ENCODE results near the gene LRFN3.
A peak's percentile ranks its signal among the peaks of the same experiment; 100 is the strongest.

LRFN3 gene

GRCh38 chr19:35911173-35911572 lies 25.0 kb upstream of the LRFN3 start:
- H3K4me1 ChIP-seq, result peaks cover 5% of the 10 kb centered on the region
- no peak overlapping the region for H3K27ac ChIP-seq
- H2AFZ ChIP-seq, result no peak overlapping the region
- H3K27me3 ChIP-seq (ENCODE audit: control insufficient read depth, insufficient read depth, low read length), result no peaks in the 10 kb centered on the region
- H3K4me2 ChIP-seq (ENCODE audit: low read length), result no peak overlapping the region
- TF ChIP-seq CTCF (IDR thresholded peaks at IDR 0.05), result no peak
- H3K4me3 ChIP-seq (ENCODE audit: low read depth, low read length), result no peak overlapping the region
- no peaks in the 10 kb centered on the region for H3K9me3 ChIP-seq (ENCODE audit: control insufficient read depth, low read length)
- H3K79me2 ChIP-seq, result no peaks in the 10 kb centered on the region
- H3K36me3 ChIP-seq (ENCODE audit: control insufficient read depth, insufficient read depth, low read length), result no peaks in the 10 kb centered on the region
- no peak overlapping the region for H3K9ac ChIP-seq

- Histone ChIP-seq H3K27ac (peak overlapping the region; percentile 25), H3K36me3 (ENCODE audit: control insufficient read depth, insufficient read depth, low read length) (no peaks in the 10 kb centered on the region), H2AFZ (peak overlapping the region; percentile 65), H3K4me2 (ENCODE audit: low read length) (no peak overlapping the region), H3K4me1 (peaks cover 5% of the 10 kb centered on the region), H3K79me2 (no peaks in the 10 kb centered on the region), H3K4me3 (ENCODE audit: low read depth, low read length) (no peak overlapping the region), H3K9ac (no peak overlapping the region), H3K27me3 (ENCODE audit: control insufficient read depth, insufficient read depth, low read length) (no peaks in the 10 kb centered on the region), H3K9me3 (ENCODE audit: control insufficient read depth, low read length) (no peaks in the 10 kb centered on the region)
- no peak for TF ChIP-seq CTCF (IDR thresholded peaks at IDR 0.05)
Measured at GRCh38 chr19:35911790-35912189, 24.4 kb upstream of the LRFN3 start.

- H2AFZ ChIP-seq, result no peak overlapping the region
- no peak for TF ChIP-seq CTCF (IDR thresholded peaks at IDR 0.05)
- no peak overlapping the region for H3K27ac ChIP-seq
- no peaks in the 10 kb centered on the region for H3K27me3 ChIP-seq (ENCODE audit: control insufficient read depth, insufficient read depth, low read length)
- H3K36me3 ChIP-seq (ENCODE audit: control insufficient read depth, insufficient read depth, low read length), result no peaks in the 10 kb centered on the region
- no peak overlapping the region for H3K4me2 ChIP-seq (ENCODE audit: low read length)
- peaks cover 5% of the 10 kb centered on the region for H3K4me1 ChIP-seq
- no peak overlapping the region for H3K9ac ChIP-seq
- H3K79me2 ChIP-seq, result no peaks in the 10 kb centered on the region
- H3K9me3 ChIP-seq (ENCODE audit: control insufficient read depth, low read length), result no peaks in the 10 kb centered on the region
- H3K4me3 ChIP-seq (ENCODE audit: low read depth, low read length), result no peak overlapping the region
Measured at GRCh38 chr19:35913589-35913988, 22.6 kb upstream of the LRFN3 start.

GRCh38 chr19:35915443-35915842 lies 20.7 kb upstream of the LRFN3 start:
- peaks cover 5% of the 10 kb centered on the region for H3K4me1 ChIP-seq
- H3K27ac ChIP-seq, result no peak overlapping the region
- H3K4me3 ChIP-seq (ENCODE audit: low read depth, low read length), result no peak overlapping the region
- H3K9me3 ChIP-seq (ENCODE audit: control insufficient read depth, low read length), result no peaks in the 10 kb centered on the region
- no peaks in the 10 kb centered on the region for H3K79me2 ChIP-seq
- no peak overlapping the region for H3K9ac ChIP-seq
- TF ChIP-seq CTCF (IDR thresholded peaks at IDR 0.05), result no peak
- no peaks in the 10 kb centered on the region for H3K36me3 ChIP-seq (ENCODE audit: control insufficient read depth, insufficient read depth, low read length)
- no peaks in the 10 kb centered on the region for H3K27me3 ChIP-seq (ENCODE audit: control insufficient read depth, insufficient read depth, low read length)
- no peak overlapping the region for H3K4me2 ChIP-seq (ENCODE audit: low read length)
- no peak overlapping the region for H2AFZ ChIP-seq

GRCh38 chr19:35919306-35919705 lies 16.9 kb upstream of the LRFN3 start:
- no peaks in the 10 kb centered on the region for H3K4me1 ChIP-seq
- TF ChIP-seq CTCF (IDR thresholded peaks at IDR 0.05), result no peak

More at GRCh38 chr19:35919306-35919705, 16.9 kb upstream of the LRFN3 start:
- H3K36me3 ChIP-seq (ENCODE audit: control insufficient read depth, insufficient read depth, low read length), result no peaks in the 10 kb centered on the region
- no peak overlapping the region for H2AFZ ChIP-seq
- H3K9me3 ChIP-seq (ENCODE audit: control insufficient read depth, low read length), result no peaks in the 10 kb centered on the region
- H3K79me2 ChIP-seq, result no peaks in the 10 kb centered on the region
- H3K4me2 ChIP-seq (ENCODE audit: low read length), result no peak overlapping the region
- no peak overlapping the region for H3K9ac ChIP-seq
- H3K27ac ChIP-seq, result no peak overlapping the region
- H3K4me3 ChIP-seq (ENCODE audit: low read depth, low read length), result no peak overlapping the region
- H3K27me3 ChIP-seq (ENCODE audit: control insufficient read depth, insufficient read depth, low read length), result no peaks in the 10 kb centered on the region

Data from parathyroid adenoma (tissue), 2 donors.